ENCODE results near the gene CEACAM20.
"Not testable (repeated sequence)": the region's sequence is repeated elsewhere in the genome, so short reads cannot be mapped to it uniquely, and the experiment has no call there.

The CEACAM20 gene

DNA sequence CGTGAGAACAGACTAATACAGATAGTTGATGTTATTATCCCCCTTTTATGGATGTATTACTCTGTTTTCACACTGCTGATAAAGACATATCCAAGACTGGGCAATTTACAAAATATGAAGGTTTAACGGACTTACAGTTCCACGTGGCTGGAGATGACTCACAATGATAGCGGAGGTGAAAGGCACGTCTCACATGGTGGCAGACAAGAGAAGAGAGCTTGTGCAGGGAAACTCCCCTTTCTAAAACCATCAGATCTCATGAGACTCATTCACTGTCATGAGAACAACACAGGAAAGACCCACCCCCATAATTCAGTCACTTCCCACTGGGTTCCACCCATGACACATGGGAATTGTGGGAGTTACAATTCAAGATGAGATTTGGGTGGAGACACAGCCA is 60.7 kb downstream of the CEACAM20 start:
- DNase-seq: not testable (repeated sequence)

DNA sequence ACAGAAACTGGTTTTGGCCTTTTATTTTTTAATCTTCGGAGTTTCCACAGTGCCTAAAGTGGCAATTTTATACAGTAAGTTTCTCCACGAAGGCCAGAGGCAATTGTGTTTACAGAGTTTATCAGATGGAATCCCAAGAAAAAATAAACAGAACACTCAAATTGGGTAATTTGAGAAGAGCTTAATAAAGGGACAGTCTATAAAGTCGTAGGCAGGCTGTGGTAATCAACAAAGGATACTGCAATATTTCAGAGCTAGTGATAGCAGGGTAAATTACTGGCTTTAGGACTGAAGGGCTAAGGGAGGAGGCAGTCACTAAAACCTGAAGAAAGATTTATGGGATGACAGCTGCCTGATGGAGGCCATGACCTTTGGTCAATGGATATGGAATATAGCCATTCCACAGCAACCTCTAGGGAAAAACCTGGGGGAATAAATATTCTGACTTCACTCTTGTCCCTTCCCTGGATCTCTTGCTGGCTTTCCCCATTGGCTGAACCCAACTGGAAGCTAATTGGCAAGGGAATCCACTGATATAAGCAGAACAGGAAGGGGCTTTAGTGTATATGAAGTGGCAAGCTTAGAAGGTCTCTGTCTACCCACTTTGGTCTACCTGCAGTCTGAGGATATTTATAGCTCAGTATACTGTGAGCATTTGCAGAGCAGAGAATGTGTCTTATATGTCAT is 66.7 kb downstream of the CEACAM20 start:
- DNase-seq: not testable (repeated sequence)
